Chondrocyte (in vitro differentiated cells): ENCODE results near the gene SYNJ2. TPM values are rescaled to one million over a fixed set of nuclear protein-coding genes. Genes with fewer than 3 reads are reported as not detected.
"Not testable (repeated sequence)": the region's sequence is repeated elsewhere in the genome, so short reads cannot be mapped to it uniquely, and the experiment has no call there.

Experiments used
- DNase-seq: peaks from one replicate; pipeline ENCODE4 v3.0.0; 2021; ENCODE audit warnings: mixed read lengths, low spot score
- H3K27ac Mint-ChIP-seq: one replicate; pipeline ENCODE4 v1.8.0; 2021; ENCODE audit warnings: mild to moderate bottlenecking, moderate library complexity, mixed read lengths; ENCODE audit not compliant: unreplicated experiment
- H3K27me3 Mint-ChIP-seq: 2 replicates; pipeline ENCODE4 v1.8.0; 2021; ENCODE audit warnings: low read depth, mixed read lengths
- H3K36me3 Mint-ChIP-seq: 2 replicates; pipeline ENCODE4 v1.8.0; 2021; ENCODE audit warnings: low read depth, mixed read lengths
- H3K4me1 Mint-ChIP-seq: 2 replicates; pipeline ENCODE4 v1.8.0; 2021; ENCODE audit warnings: low read depth, mild to moderate bottlenecking, mixed read lengths
- H3K4me3 Mint-ChIP-seq: one replicate; pipeline ENCODE4 v1.8.0; 2021; ENCODE audit warnings: mild to moderate bottlenecking, moderate library complexity, mixed read lengths; ENCODE audit not compliant: unreplicated experiment
- H3K9me3 Mint-ChIP-seq: 2 replicates; pipeline ENCODE4 v1.8.0; 2021; ENCODE audit warnings: low read depth, mixed read lengths
- CTCF ChIP-seq: fragments of 200-600 bp; sonication (generic); IDR thresholded peaks from 2 replicates; pipeline ENCODE4 v1.5.0; 2021; ENCODE audit warnings: antibody characterized with exemption, mild to moderate bottlenecking, moderate library complexity
- total RNA-seq: library from RNA; stranded (reverse); gene quantifications from 3 replicates; pipeline ENCODE4 v1.2.1, GENCODE V29; 2021

Gene SYNJ2
- total RNA-seq, 1 donor from 2014 or later, result 53.1 TPM

- peaks cover 52% of the 10 kb centered on the region for H3K36me3 Mint-ChIP-seq
- H3K27ac Mint-ChIP-seq, result no peak overlapping the region
- H3K4me1 Mint-ChIP-seq, result peaks cover 2% of the 10 kb centered on the region
- peaks cover 31% of the 10 kb centered on the region for H3K9me3 Mint-ChIP-seq
- DNase-seq, result no peak
- TF ChIP-seq CTCF, result no peak
- no peak overlapping the region for H3K4me3 Mint-ChIP-seq
- no peaks in the 10 kb centered on the region for H3K27me3 Mint-ChIP-seq
These were observed 35.5 kb upstream of the SYNJ2 start for GRCh38 chr6:157946053-157946617.

- Mint-ChIP-seq H3K27ac (no peak overlapping the region), H3K27me3 (no peaks in the 10 kb centered on the region), H3K4me3 (no peak overlapping the region), H3K9me3 (peaks cover 31% of the 10 kb centered on the region), H3K4me1 (peaks cover 2% of the 10 kb centered on the region), H3K36me3 (peaks cover 51% of the 10 kb centered on the region)
- TF ChIP-seq CTCF, result peak; percentile 60
- DNase-seq, result no peak
These were observed 34.7 kb upstream of the SYNJ2 start for GRCh38 chr6:157946865-157947532.

GRCh38 chr6:157950899-157951298 lies 30.8 kb upstream of the SYNJ2 start:
- not testable (repeated sequence) for DNase-seq, H3K27me3 Mint-ChIP-seq, H3K4me3 Mint-ChIP-seq, H3K4me1 Mint-ChIP-seq, H3K27ac Mint-ChIP-seq
- peaks cover 31% of the 10 kb centered on the region for H3K9me3 Mint-ChIP-seq
- H3K36me3 Mint-ChIP-seq, result peaks cover 25% of the 10 kb centered on the region

- TF ChIP-seq CTCF, result no peak
- no peak for DNase-seq
- Mint-ChIP-seq H3K4me3 (no peak overlapping the region), H3K9me3 (peaks cover 31% of the 10 kb centered on the region), H3K36me3 (peaks cover 17% of the 10 kb centered on the region), H3K27ac (no peak overlapping the region), H3K4me1 (peaks cover 5% of the 10 kb centered on the region), H3K27me3 (no peaks in the 10 kb centered on the region)
These were observed 29.8 kb upstream of the SYNJ2 start for GRCh38 chr6:157951828-157952227.

GRCh38 chr6:157952861-157953351 lies 28.8 kb upstream of the SYNJ2 start:
- Mint-ChIP-seq H3K27me3 (no peaks in the 10 kb centered on the region), H3K9me3 (peaks cover 35% of the 10 kb centered on the region), H3K4me1 (peaks cover 5% of the 10 kb centered on the region), H3K4me3 (no peak overlapping the region), H3K36me3 (peaks cover 11% of the 10 kb centered on the region), H3K27ac (no peak overlapping the region)
- no peak for DNase-seq
- no peak for TF ChIP-seq CTCF
